ENCODE measurements around the gene ANKRD13A.

DNA sequence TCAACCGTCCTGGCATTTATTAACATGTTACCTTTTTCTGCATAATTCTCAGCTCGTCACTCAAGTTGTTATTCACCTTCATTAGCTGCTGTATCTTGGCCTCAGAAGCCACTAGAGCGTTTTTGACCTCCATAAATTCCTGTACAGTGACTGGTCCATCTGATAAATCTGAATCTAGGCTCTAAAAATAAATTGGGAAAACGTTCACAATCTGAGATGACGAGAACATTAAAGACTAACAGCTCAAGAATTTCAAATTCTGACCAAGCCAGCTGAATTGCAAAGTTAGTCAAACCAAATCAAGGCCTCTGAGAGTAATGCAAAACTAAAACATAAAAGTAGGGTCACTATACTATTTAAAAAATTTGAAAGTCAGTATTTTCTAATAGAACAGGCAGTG is 48.1 kb upstream of the ANKRD13A start:
- TF ChIP-seq, protein P1, sequence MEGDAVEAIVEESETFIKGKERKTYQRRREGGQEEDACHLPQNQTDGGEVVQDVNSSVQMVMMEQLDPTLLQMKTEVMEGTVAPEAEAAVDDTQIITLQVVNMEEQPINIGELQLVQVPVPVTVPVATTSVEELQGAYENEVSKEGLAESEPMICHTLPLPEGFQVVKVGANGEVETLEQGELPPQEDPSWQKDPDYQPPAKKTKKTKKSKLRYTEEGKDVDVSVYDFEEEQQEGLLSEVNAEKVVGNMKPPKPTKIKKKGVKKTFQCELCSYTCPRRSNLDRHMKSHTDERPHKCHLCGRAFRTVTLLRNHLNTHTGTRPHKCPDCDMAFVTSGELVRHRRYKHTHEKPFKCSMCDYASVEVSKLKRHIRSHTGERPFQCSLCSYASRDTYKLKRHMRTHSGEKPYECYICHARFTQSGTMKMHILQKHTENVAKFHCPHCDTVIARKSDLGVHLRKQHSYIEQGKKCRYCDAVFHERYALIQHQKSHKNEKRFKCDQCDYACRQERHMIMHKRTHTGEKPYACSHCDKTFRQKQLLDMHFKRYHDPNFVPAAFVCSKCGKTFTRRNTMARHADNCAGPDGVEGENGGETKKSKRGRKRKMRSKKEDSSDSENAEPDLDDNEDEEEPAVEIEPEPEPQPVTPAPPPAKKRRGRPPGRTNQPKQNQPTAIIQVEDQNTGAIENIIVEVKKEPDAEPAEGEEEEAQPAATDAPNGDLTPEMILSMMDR (IDR thresholded peaks at IDR 0.05), result no peak
- no peak for TF ChIP-seq POLR2A (IDR thresholded peaks at IDR 0.05)

Data from body of pancreas (tissue), 4 donors.